ENCODE data around the gene OLFML1.
"Not testable (repeated sequence)": the region's sequence is repeated elsewhere in the genome, so short reads cannot be mapped to it uniquely, and the experiment has no call there.

Gene OLFML1

DNA sequence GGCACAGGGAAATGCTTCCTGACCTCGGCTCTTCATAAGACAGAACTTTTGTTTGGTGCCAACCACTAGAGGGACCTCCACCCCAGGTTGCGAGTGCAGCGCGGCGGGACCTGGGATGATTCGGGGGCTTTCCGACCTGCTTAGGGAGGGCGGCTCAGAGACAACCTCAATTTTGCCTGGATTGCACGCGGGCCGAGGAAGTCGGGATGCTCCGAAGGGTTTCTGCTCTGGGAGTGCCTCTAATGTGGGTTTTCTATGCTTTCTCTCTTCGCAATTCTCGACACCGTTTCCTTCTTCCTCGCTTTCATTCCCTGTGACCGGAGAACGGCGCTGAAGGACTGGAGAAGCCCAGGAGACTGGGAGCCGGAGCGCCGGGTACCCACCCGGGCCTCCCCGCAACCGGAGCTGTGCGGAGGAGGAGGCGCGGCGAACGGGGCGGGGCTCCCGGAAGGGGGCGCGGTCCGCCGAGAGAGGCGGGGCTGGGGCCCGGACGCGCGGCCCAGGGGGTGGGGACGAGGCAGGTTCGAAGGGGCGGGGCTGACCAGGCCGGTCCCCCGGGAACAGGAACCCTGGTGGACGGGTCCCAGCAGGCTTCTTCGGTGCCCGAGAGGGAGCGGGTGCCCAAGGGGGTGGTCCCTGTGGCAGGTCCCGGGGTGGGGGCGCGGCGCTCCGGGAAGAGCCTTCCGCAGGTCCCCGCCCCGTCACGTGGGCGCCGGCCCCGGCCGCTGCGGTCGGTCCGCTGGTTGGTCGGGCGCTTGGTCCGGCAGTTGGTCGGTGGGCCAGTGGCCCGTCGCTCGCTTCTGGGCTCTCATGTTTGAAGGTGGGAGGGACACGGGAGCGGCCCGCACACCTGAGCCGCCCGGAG lies 28.2 kb downstream of the OLFML1 start, which contains the start of gene PPFIBP2:
PPFIBP2 (plus strand) TSS at position 766 of the 865 bp plus-strand sequence. CDS start 35,477 bp downstream, outside the sequence.
- DNase-seq = peak; percentile 72

DNA sequence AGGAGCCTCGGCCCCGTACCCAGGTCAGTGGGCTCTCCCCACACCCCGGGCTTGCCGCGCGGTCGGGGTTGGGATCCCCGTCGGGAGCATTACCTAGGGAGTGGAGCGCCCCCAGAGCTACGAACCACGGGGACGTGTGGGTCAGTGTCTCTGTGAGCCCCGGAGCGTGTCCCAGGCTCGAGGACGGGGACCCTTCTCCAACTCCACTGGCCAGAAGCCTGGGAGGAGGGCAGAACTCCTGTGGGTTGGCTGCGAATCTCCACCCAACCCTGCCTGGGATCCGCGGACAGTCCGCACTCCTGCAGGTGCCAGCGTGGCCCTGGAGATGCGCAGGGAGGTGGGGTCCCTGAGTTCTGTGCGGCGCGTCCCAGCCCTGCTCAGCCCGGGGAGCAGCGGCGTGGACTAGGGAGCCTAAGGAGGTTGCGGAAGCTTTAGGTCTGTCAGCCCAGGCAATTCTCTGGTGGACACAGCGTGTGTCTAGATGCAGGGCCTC lies 28.8 kb downstream of the OLFML1 start:
- DNase-seq = no peak

DNA sequence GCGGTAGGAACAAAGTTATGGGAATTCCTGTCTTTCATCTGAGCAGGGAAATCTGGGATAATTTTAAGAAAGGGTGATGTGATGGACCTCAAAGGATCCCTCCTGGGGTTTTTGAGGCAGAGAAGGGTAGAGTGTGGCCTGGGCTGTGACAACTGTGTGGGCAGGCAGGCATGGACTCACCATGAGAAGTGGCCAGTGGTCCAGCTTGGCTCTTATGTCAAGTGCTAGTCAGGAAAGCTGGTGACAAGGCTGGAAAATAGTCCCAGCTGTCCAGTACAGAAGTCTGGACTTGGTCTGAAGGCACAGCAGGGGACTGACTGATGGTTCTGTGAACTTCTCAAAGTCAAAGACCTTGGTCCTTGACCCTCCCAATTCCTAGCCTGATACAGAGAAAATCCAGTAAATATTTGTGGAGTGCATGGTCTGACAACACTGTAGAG lies 30.2 kb downstream of the OLFML1 start:
- DNase-seq = no peak

DNA sequence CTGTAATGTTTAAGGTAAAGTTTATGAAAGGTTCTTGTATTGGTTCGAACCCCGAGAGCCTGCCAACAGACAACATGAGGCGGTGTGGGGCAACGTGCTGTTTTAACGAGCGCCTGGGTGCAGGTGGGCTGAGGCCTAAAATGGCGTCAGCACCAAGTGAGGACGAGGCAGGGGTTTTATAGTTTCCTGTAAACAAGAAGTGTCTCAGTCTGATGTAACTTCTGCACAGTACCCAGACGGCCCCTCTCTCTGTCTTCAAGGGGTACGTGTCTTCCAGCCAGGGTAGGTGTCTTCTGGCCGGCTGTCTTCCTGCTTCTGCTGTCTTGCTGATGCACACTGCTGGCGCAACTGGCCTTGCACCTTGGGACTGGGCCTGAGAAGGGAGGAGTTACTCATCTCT lies 31.2 kb downstream of the OLFML1 start:
- no peak for DNase-seq

DNA sequence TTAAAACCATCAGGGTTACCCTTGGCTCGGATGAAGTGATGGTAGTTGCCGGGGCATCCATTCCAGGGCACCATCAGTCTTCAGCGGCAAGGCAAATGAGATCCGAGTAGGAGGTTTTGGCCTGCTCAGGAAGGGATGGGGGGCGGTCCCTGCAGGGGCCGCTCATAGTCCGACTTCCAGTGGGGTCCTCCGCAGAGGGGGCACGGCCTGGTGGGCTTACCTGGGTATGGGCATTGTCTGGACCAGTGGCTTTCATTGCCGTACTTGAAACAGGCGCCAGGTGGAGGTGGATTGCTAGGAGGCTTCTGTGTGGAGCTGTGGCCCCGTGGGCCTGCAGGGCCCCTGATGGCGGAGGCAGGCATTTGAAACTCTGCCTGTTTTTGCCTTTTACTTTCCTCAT lies 32.4 kb downstream of the OLFML1 start:
- not testable (repeated sequence) for DNase-seq

- DNase-seq = no peak
Observed at GRCh38 chr11:7518811-7519562, 33.7 kb downstream of the OLFML1 start.

- DNase-seq = no peak
Observed at GRCh38 chr11:7520011-7520942, 35.0 kb downstream of the OLFML1 start.

DNA sequence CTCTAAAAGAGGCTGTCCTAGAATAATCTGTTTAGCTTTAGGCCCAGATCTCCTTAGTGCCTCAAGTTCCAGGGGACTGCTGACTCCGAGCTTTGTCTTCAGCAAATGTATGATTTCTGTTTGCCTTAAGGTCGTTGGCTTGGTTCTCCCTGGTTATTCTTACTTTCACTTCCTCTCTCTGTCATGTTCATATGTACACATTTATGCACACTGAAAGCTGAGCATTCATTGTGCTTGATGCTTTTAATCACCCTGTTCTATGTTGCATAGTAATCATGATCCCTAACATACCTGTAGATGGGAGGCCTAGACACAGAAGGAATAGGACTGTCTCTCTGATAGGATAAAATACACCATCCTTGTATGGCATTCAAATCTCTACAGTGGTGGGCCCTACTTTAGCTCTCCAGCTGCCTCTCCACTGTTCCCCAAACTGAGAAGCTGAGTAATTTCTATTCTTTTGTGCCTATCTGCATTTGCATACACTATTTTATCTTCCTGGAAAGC lies 35.7 kb downstream of the OLFML1 start:
- DNase-seq = no peak

DNA sequence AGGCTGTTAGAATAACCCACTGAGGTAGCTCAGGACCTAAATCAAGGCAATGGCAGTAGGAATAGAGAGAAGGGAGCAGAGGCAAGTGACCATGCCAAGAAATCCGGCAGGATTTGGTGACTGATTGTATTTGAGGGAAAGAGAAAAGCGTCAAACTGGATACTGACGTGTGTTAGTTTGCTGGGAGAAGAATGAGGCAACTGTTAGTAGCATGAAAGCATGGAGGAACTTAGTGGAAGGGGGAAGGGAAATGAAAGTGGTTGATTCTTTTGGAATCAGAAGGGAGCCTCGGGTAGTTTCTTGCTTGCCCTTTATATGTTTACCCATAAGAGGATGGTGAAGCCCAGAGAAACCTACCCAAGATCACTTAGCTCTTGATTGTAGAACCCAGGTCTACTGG lies 36.8 kb downstream of the OLFML1 start:
- no peak for DNase-seq

- no peak for DNase-seq
Observed at GRCh38 chr11:7522546-7522945, 37.2 kb downstream of the OLFML1 start.

GRCh38 chr11:7523416-7524210 lies 38.3 kb downstream of the OLFML1 start:
- DNase-seq = no peak

GRCh38 chr11:7524462-7525235 lies 39.3 kb downstream of the OLFML1 start:
- DNase-seq = no peak

GRCh38 chr11:7525424-7525823 lies 40.1 kb downstream of the OLFML1 start:
- DNase-seq = no peak

DNA sequence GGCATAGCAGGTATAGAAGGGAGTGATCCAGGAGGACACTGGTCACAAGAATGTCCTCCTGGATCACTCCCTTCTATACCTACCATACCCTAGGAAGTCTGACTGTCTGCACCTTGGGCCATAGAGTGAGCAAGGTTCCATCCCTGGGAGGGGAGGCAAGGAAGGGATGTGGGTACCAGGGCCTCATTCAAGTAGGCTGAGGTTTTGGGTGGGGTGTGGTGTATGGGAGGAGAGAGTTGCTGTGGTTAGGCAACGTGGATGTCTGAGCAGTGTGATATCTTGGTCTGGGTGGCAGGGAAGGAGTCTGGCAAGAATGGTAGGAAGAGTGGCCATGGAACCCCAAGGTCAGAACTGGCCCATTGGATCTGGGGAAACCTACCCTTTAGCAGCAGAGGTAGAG lies 41.7 kb downstream of the OLFML1 start:
- DNase-seq = no peak

DNA sequence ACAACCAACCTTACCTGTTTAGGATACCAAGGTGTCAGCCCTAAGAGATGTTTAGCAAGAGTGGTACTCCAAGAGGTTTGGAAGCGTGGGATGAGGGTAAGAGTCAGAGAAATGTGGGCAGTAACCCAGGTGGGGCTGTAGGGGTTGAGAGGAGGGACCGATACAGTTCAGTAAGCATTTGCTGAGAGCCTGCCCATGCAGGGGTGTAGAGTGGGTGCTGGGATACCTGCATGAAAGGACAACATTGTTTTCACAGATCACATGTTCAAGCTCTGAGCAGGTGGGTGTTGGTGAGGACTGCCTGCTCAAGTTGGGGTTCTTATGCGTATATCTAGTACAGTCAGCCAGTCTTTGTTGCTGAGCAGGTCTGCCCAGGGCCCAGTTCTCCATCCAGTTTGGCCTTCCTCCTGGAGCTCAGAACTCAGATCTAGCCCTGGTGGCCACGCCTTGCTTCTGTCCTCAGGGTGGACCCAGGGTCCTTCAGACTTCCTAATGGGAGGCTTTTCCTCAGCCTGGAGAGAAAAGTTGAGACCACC lies 43.3 kb downstream of the OLFML1 start:
- no peak for DNase-seq

DNA sequence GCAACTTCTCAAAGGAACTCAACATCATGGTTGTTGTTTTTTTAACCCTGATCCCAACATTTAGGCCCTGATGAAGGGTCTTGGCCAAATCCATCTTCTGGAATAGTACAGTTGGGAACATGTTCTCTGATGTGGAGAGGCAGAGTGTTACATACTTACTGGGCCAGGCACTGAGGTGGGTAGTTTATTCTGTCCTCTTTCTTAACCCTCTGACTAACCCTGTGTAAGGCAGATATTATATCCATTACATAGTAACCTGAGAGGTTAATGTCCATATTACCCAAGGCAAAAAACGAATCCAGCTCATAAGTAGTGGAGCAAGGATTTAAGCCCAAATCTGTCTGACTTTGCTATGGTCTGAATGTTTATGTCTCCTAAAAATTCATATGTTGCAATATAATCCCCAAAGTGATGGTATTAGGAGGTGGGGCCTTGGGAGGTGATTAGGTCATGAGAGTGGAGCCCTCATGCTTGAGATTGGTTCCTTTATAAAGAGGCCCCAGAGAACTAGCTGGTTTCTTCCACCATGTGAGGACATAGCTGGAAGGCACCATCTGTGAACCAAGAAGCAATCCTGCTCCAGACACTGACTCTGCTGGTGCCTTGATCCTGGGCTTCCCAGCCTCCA lies 44.8 kb downstream of the OLFML1 start:
- no peak for DNase-seq

GRCh38 chr11:7531011-7531410 lies 45.7 kb downstream of the OLFML1 start:
- no peak for DNase-seq

- DNase-seq = no peak
Observed at GRCh38 chr11:7532405-7533145, 47.3 kb downstream of the OLFML1 start.

Measured in NCI-H1105 treated with DMSO at 0.1 percent for 48 hours (cell line).